ENCODE data around the gene UBA1. TPM values are rescaled to one million over a fixed set of nuclear protein-coding genes. Genes with fewer than 3 reads are reported as not detected.

Gene UBA1
- total and polyA plus RNA-seq, 2 of the 13 experiments (the other 11 are each of a cell fraction or from before 2014, with no cell fraction given), result 93.3 to 129 TPM

GRCh38 chrX:47190445-47191269 lies 3.0 kb upstream of the UBA1 start (continued):
- TF ChIP-seq CCDC6 (CRISPR knock-in tag; IDR thresholded peaks at IDR 0.05), result 0 out of 2 replicates have a peak, but pooled peaks have one; percentile 32
- TF ChIP-seq ZNF382 (CRISPR knock-in tag; IDR thresholded peaks at IDR 0.05; ENCODE audit: borderline replicate concordance), result no peak
- 0 out of 2 replicates have a peak, but pooled peaks have one; percentile 29 for TF ChIP-seq ZNF740 (CRISPR knock-in tag; IDR thresholded peaks at IDR 0.05)
- TF ChIP-seq CSRNP2 (CRISPR knock-in tag; conservative IDR thresholded peaks at IDR 0.05; ENCODE audit: low read depth), result no peak
- 0 out of 2 replicates have a peak, but pooled peaks have one; percentile 26 for TF ChIP-seq RBFOX2 (IDR thresholded peaks at IDR 0.05; ENCODE audit: low read depth, low read length)
- peak; percentile 31; the same call in 1 of the 2 replicates for TF ChIP-seq POGZ (CRISPR knock-in tag; IDR thresholded peaks at IDR 0.05)
- peak; percentile 36; the same call in 1 of the 2 replicates for TF ChIP-seq GATAD1 (CRISPR knock-in tag; IDR thresholded peaks at IDR 0.05)
- 0 out of 2 replicates have a peak, but pooled peaks have one; percentile 61 for TF ChIP-seq AHR (CRISPR knock-in tag; IDR thresholded peaks at IDR 0.05)
- peak; percentile 76 for TF ChIP-seq CREM (IDR thresholded peaks at IDR 0.05)
- TF ChIP-seq CREM (CRISPR knock-in tag; IDR thresholded peaks at IDR 0.05), result no peak
- peak; percentile 35; the same call in 1 of the 2 replicates for TF ChIP-seq CREB1 (IDR thresholded peaks at IDR 0.05)
- TF ChIP-seq CREB1 (CRISPR knock-in tag; IDR thresholded peaks at IDR 0.05), result peak; percentile 70
- TF ChIP-seq ZNF143 (CRISPR knock-in tag; IDR thresholded peaks at IDR 0.05), result peak; percentile 98
- 0 out of 2 replicates have a peak, but pooled peaks have one; percentile 39 for TF ChIP-seq HDAC2 (CRISPR knock-in tag; IDR thresholded peaks at IDR 0.05)
- TF ChIP-seq CTCF (CRISPR knock-in tag; IDR thresholded peaks at IDR 0.05), result peak; percentile 3; the same call in 1 of the 2 replicates
- peak; percentile 49; the same call in 1 of the 2 replicates for TF ChIP-seq ZNF414 (CRISPR knock-in tag; IDR thresholded peaks at IDR 0.05)
